H1 (cell line): Measurements from ENCODE around the gene GATA1. TPM values are rescaled to one million over a fixed set of nuclear protein-coding genes. Genes with fewer than 3 reads are reported as not detected.

ENCODE experiments used
- CBX5 ChIP-seq: fragments of 300-800, 300-1000 bp; sonication (generic); IDR thresholded peaks from 2 replicates; pipeline ENCODE4 v1.7.1; 2016; ENCODE audit warnings: antibody characterized with exemption, low read length, low read depth
- EZH2 ChIP-seq: fragments of 200-600 bp; sonication (generic); IDR thresholded peaks from 2 replicates; pipeline ENCODE4 v1.7.1; 2012; ENCODE audit warnings: low read depth, mild to moderate bottlenecking, moderate library complexity, low read length, inconsistent platforms; ENCODE audit not compliant: severe bottlenecking
- HDAC2 ChIP-seq, 2 experiments: fragments of 300-600 bp in 1 of 2; sonication (generic) in 1 of 2; IDR thresholded peaks; 2 replicates each; pipeline ENCODE4 v1.6.1; 2011 to 2012; ENCODE audit warnings: low read depth in 2 of 2, low read length in 2 of 2, mild to moderate bottlenecking in 2 of 2, moderate library complexity in 2 of 2, borderline replicate concordance in 1 of 2, inconsistent platforms in 1 of 2
- PHF8 ChIP-seq: fragments of 200-600 bp; sonication (generic); conservative IDR thresholded peaks from 2 replicates; pipeline ENCODE4 v1.7.1; 2012; ENCODE audit warnings: low read depth, mild to moderate bottlenecking, inconsistent platforms, low read length, moderate library complexity
- RAD21 ChIP-seq, 2 experiments: IDR thresholded peaks in 1 of 2; conservative IDR thresholded peaks in 1 of 2; 2 replicates each; pipeline ENCODE4 v1.6.1; 2011; ENCODE audit warnings: low read depth in 2 of 2, low read length in 2 of 2, improper control_type of control experiment in 1 of 2, inconsistent platforms in 1 of 2, mild to moderate bottlenecking in 1 of 2, moderate library complexity in 1 of 2
- RFX5 ChIP-seq: IDR thresholded peaks from 2 replicates; pipeline ENCODE4 v1.6.1; 2011; ENCODE audit warnings: low read depth, low read length, improper control_type of control experiment, borderline replicate concordance
- SIN3A ChIP-seq, 2 experiments: IDR thresholded peaks in 1 of 2; conservative IDR thresholded peaks in 1 of 2; 2 replicates each; pipeline ENCODE4 v1.6.1; 2011 to 2012; ENCODE audit warnings: low read length in 2 of 2, improper control_type of control experiment in 1 of 2, low read depth in 1 of 2, mild to moderate bottlenecking in 1 of 2
- SP4 ChIP-seq: IDR thresholded peaks from 2 replicates; pipeline ENCODE4 v1.6.1; 2012; ENCODE audit warnings: low read length, inconsistent platforms
- polyA plus RNA-seq, 7 experiments: library from polyadenylated mRNA; depleted of rRNA in 3 of 7; stranded (reverse) in 5 of 7; unstranded in 2 of 7; fragments of >200 nt in 5 of 7; fragments of 200-250 nt in 2 of 7; gene quantifications; 1 replicate in 5 of 7; 2 replicates in 1 of 7; 4 replicates in 1 of 7; pipeline versions ENCODE4 v1.2.1 to v1.2.3, GENCODE V29; 2011 to 2013; ENCODE audit warnings: missing spikeins in 2 of 7, mixed read lengths in 2 of 7
- total RNA-seq: library from RNA; stranded (reverse); fragmentation: NEBNext Ultra II Directional; extraction: Animal tissue kit (Norgen Biotek cat#: 25700); gene quantifications from 2 replicates; pipeline ENCODE4 v1.2.1, GENCODE V29; 2021
- TF ChIP-seq, protein P1 (sequence below): fragments of 300-600 bp; sonication (generic); IDR thresholded peaks from 2 replicates; pipeline ENCODE4 v1.7.1; 2012; ENCODE audit warnings: low read length, moderate library complexity, mild to moderate bottlenecking, inconsistent platforms; ENCODE audit not compliant: insufficient replicate concordance

Gene GATA1
- total and polyA plus RNA-seq, 2 of the 8 experiments (the other 6 are each of a cell fraction or from before 2014, with no cell fraction given): 0.05 TPM; not detected in 1

DNA sequence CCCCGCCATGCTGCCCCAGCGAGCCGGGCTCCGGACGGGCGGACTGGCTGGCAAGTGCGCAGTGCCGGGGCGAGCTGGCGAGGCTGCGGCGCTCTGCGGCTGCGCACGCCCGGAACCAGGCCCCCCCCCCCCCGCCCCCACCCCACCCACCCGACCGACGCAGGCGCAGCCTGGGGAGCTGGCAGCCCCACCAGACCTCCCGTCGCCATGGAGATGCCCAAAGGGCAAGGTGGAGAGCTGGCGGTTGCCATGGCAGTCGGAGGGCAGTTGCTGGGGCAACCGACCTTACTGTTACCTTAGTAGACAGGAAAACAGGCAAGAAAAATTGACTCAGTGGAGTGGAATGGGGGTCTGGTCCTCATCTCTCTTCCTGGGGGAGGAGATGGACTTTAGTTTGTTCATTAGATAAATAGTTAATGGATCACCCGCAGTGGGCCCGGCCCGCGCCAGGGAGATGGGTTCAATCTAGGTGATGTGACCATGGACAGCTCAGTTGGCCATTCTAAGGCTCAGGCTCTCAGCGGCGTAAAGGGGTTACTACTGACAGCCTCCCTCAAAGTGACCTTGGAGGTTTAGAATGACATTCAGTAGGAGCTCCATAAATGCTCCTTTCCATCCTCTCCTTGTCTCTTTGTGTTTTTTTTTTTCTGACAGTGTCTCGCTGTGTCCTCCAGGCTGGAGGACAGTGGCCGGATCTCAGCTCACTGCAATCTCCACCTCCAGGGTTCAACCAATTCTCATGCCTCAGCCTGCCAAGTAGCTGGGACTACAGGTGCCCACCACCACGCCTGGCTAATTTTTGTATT lies 49.3 kb downstream of the GATA1 start, which contains the start of gene PCSK1N (continued):
- TF ChIP-seq, protein P1, sequence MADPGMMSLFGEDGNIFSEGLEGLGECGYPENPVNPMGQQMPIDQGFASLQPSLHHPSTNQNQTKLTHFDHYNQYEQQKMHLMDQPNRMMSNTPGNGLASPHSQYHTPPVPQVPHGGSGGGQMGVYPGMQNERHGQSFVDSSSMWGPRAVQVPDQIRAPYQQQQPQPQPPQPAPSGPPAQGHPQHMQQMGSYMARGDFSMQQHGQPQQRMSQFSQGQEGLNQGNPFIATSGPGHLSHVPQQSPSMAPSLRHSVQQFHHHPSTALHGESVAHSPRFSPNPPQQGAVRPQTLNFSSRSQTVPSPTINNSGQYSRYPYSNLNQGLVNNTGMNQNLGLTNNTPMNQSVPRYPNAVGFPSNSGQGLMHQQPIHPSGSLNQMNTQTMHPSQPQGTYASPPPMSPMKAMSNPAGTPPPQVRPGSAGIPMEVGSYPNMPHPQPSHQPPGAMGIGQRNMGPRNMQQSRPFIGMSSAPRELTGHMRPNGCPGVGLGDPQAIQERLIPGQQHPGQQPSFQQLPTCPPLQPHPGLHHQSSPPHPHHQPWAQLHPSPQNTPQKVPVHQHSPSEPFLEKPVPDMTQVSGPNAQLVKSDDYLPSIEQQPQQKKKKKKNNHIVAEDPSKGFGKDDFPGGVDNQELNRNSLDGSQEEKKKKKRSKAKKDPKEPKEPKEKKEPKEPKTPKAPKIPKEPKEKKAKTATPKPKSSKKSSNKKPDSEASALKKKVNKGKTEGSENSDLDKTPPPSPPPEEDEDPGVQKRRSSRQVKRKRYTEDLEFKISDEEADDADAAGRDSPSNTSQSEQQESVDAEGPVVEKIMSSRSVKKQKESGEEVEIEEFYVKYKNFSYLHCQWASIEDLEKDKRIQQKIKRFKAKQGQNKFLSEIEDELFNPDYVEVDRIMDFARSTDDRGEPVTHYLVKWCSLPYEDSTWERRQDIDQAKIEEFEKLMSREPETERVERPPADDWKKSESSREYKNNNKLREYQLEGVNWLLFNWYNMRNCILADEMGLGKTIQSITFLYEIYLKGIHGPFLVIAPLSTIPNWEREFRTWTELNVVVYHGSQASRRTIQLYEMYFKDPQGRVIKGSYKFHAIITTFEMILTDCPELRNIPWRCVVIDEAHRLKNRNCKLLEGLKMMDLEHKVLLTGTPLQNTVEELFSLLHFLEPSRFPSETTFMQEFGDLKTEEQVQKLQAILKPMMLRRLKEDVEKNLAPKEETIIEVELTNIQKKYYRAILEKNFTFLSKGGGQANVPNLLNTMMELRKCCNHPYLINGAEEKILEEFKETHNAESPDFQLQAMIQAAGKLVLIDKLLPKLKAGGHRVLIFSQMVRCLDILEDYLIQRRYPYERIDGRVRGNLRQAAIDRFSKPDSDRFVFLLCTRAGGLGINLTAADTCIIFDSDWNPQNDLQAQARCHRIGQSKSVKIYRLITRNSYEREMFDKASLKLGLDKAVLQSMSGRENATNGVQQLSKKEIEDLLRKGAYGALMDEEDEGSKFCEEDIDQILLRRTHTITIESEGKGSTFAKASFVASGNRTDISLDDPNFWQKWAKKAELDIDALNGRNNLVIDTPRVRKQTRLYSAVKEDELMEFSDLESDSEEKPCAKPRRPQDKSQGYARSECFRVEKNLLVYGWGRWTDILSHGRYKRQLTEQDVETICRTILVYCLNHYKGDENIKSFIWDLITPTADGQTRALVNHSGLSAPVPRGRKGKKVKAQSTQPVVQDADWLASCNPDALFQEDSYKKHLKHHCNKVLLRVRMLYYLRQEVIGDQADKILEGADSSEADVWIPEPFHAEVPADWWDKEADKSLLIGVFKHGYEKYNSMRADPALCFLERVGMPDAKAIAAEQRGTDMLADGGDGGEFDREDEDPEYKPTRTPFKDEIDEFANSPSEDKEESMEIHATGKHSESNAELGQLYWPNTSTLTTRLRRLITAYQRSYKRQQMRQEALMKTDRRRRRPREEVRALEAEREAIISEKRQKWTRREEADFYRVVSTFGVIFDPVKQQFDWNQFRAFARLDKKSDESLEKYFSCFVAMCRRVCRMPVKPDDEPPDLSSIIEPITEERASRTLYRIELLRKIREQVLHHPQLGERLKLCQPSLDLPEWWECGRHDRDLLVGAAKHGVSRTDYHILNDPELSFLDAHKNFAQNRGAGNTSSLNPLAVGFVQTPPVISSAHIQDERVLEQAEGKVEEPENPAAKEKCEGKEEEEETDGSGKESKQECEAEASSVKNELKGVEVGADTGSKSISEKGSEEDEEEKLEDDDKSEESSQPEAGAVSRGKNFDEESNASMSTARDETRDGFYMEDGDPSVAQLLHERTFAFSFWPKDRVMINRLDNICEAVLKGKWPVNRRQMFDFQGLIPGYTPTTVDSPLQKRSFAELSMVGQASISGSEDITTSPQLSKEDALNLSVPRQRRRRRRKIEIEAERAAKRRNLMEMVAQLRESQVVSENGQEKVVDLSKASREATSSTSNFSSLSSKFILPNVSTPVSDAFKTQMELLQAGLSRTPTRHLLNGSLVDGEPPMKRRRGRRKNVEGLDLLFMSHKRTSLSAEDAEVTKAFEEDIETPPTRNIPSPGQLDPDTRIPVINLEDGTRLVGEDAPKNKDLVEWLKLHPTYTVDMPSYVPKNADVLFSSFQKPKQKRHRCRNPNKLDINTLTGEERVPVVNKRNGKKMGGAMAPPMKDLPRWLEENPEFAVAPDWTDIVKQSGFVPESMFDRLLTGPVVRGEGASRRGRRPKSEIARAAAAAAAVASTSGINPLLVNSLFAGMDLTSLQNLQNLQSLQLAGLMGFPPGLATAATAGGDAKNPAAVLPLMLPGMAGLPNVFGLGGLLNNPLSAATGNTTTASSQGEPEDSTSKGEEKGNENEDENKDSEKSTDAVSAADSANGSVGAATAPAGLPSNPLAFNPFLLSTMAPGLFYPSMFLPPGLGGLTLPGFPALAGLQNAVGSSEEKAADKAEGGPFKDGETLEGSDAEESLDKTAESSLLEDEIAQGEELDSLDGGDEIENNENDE: no peak
- TF ChIP-seq SP4: no peak
- no peak for TF ChIP-seq SIN3A (conservative IDR thresholded peaks at IDR 0.05 in 1 of 2, IDR thresholded peaks at IDR 0.05 in 1 of 2; ENCODE audit: low read depth in 1 of 2, low read length in 2 of 2)
- no peak for TF ChIP-seq CBX5
- no peak for TF ChIP-seq HDAC2 (IDR thresholded peaks at IDR 0.05; ENCODE audit: borderline replicate concordance in 1 of 2, low read depth in 2 of 2, low read length in 2 of 2)
- no peak for TF ChIP-seq PHF8
- no peak for TF ChIP-seq EZH2
- no peak for TF ChIP-seq RAD21 (IDR thresholded peaks at IDR 0.05 in 1 of 2, conservative IDR thresholded peaks at IDR 0.05 in 1 of 2; ENCODE audit: low read depth in 2 of 2, low read length in 2 of 2)
- no peak for TF ChIP-seq RFX5
